ENCODE data around the gene FAM20C.
A peak's percentile ranks its signal among the peaks of the same experiment; 100 is the strongest.
"Not testable (repeated sequence)": the region's sequence is repeated elsewhere in the genome, so short reads cannot be mapped to it uniquely, and the experiment has no call there.

The FAM20C gene

GRCh38 chr7:228610-229009 lies 36.2 kb downstream of the FAM20C start:
- DNase-seq (ENCODE audit: low spot score), result no peak

GRCh38 chr7:229184-229964 lies 37.0 kb downstream of the FAM20C start:
- DNase-seq (ENCODE audit: low spot score), result peak; percentile 91

DNA sequence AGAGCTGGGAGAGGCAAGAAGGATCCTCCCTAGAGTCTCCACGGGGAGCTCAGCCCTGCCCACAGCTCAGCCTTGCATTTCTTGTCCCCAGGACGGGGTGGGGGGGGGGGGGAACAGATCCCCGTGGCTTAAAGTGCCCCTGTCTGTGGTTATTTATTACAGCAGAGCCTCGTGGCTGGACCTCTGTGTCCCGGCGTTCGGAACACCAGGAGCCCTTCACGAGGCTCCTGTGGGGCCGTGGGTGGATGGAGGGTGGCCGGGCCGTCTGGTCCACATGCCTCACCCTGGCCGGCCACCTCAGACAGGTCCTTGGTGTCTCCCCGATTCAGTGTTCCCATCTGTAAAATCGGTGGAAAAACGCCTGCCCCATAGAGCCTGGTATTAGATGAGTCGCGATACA lies 37.9 kb downstream of the FAM20C start:
- no peak for DNase-seq (ENCODE audit: low spot score)

DNA sequence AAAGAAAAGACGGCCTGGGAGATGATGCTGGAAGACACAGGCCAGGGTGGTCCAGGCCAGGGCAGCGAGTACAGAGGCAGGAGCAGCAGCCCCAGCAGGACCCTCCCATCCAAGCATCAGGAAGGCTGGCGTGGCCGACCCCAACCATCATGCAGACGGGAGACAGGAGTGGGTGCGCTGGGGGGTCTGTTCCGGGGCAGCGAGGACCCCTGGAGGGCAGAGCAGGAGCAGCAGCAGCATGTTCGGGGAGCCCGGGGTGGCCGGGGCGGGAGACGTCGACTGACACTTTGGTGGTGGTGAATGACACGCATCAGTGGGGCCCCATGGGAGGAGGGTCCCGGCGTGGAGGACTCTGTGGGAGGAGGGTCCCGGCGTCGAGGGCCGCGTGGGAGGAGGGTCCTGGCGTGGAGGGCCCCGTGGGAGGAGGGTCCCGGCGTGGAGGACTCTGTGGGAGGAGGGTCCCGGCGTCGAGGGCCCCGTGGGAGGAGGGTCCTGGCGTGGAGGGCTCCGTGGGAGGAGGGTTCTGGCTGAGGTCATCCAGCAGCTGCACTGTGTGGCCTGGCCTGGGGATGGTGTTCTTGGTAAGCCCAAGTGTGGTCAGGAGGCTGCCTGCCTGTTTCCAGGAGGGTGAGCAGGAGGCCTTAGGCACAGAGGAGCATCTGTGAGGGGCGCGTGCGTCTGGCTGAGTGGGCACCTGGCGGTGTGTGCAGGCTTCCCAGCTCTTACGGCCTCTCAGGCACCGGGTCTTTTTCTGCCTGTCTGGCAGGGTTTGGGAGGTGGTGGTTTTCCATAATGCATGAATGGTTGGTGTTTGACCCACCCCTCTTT lies 38.9 kb downstream of the FAM20C start:
- DNase-seq (ENCODE audit: low spot score), result no peak

- DNase-seq (ENCODE audit: low spot score), result no peak
Measured at GRCh38 chr7:231858-232246, 39.5 kb downstream of the FAM20C start.

DNA sequence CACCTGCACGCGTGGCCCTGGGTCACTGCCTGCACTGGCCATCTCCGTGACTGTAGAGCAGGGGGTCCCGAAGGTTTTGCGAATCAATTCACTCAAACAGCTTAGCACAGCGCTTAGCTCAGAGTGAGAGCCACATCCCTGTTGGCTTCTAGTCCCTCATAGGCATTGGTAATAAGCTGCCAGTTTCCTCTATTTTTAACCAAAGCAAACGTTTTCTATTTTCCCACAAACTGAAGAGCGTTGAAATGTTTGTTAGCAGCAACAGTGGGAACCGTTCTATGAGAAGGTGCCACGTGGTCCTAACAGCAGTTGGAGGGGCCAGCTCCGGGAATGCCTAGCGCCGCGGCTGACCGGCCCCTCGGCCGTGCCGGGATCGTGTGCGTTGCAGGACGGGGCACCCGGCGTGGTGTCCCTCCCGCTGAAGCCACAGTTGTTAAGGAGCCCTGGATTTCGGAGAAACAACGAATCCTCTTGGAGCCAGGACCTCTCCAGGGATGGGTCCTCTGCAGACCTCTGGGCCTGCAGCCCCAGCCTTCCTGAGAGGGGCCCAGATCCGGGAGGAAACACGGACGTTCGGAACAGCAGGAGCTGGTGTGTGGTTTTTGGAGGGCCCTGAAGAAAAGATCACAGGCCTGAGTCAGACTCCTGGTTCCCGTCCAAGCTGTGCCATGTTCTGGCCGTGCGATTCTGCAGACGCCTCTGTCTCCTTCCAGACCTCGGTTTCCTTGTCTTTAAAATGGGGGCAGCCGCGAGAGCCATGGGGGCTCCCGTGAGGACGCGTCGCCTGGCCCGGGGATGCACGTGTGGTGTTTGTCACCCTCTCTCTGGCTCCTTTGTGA lies 40.3 kb downstream of the FAM20C start:
- peak; percentile 82 for DNase-seq (ENCODE audit: low spot score)

- no peak for DNase-seq (ENCODE audit: low spot score)
Measured at GRCh38 chr7:233249-234035, 41.1 kb downstream of the FAM20C start.

GRCh38 chr7:234051-234707 lies 41.8 kb downstream of the FAM20C start:
- DNase-seq (ENCODE audit: low spot score), result peak; percentile 63

GRCh38 chr7:234708-235553 lies 42.6 kb downstream of the FAM20C start:
- peak; percentile 87 for DNase-seq (ENCODE audit: low spot score)

DNA sequence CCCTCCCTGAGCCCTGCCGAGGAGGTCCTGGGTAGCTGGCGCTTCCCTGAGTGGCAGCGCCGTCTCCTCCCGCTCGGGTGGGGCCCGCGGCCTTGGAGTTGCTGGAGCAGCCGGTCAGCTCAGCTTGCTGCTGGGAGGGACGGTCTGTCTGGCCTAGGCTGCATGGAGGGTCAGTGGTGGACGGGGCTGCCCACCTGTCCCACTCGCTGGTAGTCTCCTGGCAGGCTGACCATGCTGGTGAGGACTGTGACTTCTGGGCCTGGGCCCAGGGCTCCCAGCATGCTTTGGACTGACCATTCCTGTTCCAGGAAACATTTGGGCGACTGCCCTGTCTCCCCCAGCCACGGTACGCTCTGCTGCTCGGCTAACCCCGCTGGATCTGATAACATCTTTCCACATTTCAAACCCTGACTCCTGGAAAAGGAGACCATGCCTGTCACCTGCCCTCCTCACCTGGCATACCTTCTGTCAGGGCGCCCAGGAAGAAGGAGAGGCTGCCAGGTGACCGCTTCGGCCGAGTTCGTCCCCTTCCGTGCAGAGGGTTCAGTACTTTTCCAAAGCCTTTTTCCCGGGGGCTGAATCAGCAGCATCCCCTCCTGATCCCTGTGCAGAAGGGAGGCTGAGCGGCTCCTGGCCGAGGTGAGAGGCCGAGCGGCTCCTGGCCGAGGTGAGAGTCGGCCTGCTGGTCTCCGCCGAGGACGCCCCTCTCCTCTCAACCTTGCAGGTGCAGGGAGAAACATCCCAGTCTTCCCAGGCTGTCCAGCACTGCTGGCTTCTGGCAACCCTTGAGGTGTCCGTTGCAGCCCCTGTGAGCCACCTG lies 43.4 kb downstream of the FAM20C start:
- DNase-seq (ENCODE audit: low spot score), result no peak

- no peak for DNase-seq (ENCODE audit: low spot score)
Measured at GRCh38 chr7:236967-237366, 44.6 kb downstream of the FAM20C start.

DNA sequence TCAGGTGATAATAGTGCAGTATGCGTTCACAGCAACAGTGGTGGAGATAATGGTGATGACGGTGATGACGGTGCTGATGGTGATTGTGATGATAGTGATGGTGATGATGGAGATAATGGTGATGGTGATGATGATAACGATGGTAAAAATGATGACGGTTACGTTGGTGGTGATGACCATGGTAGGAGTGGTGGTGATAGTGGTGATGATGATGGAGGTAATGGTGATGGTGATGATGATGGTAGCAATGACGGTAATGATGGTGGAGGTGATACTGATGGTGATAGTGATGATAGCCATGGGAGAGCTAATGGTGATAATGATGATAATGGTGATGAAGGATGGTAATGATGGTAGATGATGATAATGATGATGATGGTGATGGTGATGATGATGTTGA lies 45.0 kb downstream of the FAM20C start:
- no peak for DNase-seq (ENCODE audit: low spot score)

GRCh38 chr7:240146-240676 lies 47.8 kb downstream of the FAM20C start:
- DNase-seq (ENCODE audit: low spot score), result no peak

DNA sequence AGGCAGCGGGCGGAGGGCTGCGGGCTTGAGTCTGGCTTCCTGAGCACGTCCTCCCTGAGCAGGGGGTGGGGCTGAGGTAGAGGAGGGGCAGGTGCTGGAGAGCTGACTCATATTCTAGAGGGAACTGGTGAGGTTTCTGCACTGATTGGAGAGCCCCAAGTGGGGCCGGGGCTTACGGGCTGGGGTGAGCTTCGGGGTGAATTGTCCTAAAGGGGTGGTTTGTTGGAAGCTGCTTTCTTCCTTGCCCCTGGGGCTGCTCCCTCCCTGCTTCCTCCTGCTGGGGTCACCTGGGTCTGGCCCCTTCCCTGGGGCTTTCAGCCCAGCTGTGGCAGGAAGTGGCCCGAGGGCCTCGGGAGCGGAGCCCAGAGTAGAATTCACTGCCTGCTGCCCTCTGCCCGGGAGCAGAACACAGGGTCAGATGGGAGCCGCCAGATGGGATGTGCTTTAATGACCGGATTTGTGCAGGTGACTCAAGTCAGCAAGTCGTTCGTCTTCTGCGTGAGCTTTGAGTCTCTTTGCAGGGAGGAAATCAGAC lies 48.6 kb downstream of the FAM20C start:
- no peak for DNase-seq (ENCODE audit: low spot score)

- no peak for DNase-seq (ENCODE audit: low spot score)
Measured at GRCh38 chr7:241513-241912, 49.1 kb downstream of the FAM20C start.

GRCh38 chr7:242826-243579 lies 50.6 kb downstream of the FAM20C start:
- DNase-seq (ENCODE audit: low spot score), result not testable (repeated sequence)

DNA sequence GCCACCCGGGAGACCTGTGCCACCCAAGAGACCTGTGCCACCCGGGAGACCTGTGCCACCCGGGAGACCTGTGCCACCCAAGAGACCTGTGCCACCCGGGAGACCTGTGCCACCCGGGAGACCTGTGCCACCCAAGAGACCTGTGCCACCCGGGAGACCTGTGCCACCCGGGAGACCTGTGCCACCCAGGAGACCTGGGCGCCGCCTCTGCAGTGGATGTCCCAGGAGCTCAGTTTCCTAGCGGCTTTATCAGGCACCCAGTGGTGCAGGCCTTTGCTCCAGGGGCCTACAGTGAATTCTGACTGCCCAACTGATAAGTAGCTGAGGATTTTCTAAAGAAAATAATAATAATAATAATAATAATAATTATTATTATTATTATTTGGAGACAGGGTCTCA lies 51.2 kb downstream of the FAM20C start:
- not testable (repeated sequence) for DNase-seq (ENCODE audit: low spot score)

GRCh38 chr7:244974-245373 lies 52.6 kb downstream of the FAM20C start:
- no peak for DNase-seq (ENCODE audit: low spot score)
